GM12891 (cell line): ENCODE data around the gene PTPRCAP.

Experiments
- POLR2A ChIP-seq: IDR thresholded peaks from 2 replicates; pipeline ENCODE4 v1.6.1; 2011; ENCODE audit warnings: low read depth, low read length, control low read depth
- POLR2AphosphoS5 ChIP-seq: IDR thresholded peaks from 2 replicates; pipeline ENCODE4 v1.6.1; 2011; ENCODE audit warnings: low read depth, low read length, control low read depth
- POU2F2 ChIP-seq: IDR thresholded peaks from 2 replicates; pipeline ENCODE4 v1.6.1; 2011; ENCODE audit warnings: low read depth, mild to moderate bottlenecking, control low read depth, low read length, moderate library complexity
- SPI1 ChIP-seq: IDR thresholded peaks from 2 replicates; pipeline ENCODE4 v1.6.1; 2011; ENCODE audit warnings: low read depth, low read length, control low read depth
- TAF1 ChIP-seq: IDR thresholded peaks from 2 replicates; pipeline ENCODE4 v1.6.1; 2011; ENCODE audit warnings: low read depth, low read length, control low read depth

DNA sequence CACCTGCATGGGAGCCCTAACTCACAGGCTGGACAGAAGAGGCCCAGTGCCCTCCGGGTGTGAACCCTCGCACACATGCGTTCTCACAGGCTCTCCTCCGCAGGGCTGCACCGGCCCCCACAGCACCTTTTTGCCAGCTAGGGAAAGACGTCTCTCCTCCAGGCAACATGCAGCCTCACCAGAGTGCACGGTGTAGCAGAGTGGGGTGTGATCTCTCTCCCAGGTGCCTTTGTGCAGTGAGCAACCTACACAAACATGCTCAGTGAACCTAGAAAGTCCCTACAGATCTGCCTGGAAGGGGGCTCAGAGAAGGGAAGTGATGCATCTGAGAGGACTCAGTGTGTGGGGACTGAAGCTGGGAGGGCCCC, 25.7 kb downstream of the PTPRCAP start:
- TF ChIP-seq POLR2AphosphoS5 (no peak), TAF1 (no peak), POLR2A (no peak), SPI1 (peak; percentile 48; the same call in 1 of the 2 replicates), POU2F2 (no peak)
